CD4-positive, alpha-beta T cell treated with Interleukin-17A for 1 hour (primary cell): ENCODE results near the gene SLC37A1.

ENCODE experiments used
- DNase-seq: peaks from one replicate; pipeline ENCODE4 v3.0.0-alpha.2; 2020

SLC37A1 gene

DNA sequence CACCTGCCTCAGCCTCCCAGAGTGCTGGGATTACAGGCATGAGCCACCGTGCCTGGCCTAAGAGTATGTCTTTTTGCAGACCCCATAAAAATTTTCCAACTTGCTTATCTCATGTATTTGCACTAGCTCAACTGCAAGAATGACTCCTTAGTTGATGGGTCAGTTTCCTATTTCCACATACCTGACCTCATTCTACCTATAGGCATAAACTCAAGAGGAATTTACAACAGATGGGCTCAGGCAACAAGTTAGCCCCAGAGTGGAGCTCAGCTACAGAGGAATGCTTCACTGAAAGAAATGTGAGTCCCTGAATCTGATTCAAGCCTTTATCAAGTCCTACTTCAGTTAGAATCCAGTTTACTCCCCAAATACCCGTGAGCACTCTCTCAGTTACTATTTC lies 5.3 kb upstream of the SLC37A1 start:
- DNase-seq: no peak

DNA sequence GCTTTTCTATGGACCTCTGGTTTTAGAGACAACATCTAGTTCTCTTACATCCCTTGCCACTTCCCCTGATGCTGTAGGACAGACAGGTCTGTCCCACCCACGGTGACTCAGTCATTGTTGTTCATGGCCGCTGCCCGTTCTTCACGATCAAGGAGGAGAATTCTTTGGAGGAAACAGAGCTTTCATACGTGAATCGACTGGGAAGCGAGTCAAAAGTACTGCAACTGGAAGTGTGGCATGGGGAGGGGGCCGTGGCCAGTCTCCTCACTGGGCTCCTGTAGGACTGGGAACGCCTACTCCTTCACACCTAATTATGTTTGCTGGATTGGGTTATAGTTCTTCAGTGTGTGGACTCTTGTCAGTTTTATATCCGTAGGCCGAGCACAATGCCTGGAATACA lies 4.4 kb upstream of the SLC37A1 start:
- no peak for DNase-seq

DNA sequence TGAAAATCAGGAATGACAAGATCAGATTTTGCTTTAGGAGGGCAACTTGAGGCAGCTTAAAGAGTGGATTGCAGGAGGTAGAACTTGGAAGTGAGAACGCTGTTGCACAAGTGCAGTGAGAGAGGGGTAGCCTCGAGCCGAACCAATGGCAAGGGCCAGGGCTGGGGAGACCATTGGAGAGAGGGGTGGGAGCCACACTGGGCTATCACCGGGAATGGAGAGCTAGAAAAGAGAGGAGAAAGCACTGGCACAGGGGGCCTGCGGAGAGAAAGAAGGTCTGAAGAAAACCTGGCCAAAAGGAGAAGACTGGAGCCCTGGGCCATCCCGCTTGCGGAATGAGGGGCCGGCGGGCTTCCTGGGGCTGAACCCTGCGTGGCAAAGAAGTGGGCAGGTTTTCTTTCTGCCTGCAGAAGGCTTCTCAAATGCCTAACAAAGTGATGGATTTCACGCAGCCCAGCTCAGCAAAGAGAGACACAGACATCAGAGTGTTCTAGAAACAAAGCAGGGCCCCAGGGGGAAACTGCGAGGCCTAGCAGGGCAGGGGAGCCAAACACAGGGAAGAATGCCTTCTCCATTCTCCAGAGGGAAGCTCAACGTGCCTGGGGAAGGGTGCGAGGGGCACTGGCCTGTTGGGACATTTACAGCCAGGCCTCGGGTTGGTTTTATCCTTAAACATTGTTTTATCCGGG lies 1.2 kb upstream of the SLC37A1 start:
- DNase-seq: no peak

DNA sequence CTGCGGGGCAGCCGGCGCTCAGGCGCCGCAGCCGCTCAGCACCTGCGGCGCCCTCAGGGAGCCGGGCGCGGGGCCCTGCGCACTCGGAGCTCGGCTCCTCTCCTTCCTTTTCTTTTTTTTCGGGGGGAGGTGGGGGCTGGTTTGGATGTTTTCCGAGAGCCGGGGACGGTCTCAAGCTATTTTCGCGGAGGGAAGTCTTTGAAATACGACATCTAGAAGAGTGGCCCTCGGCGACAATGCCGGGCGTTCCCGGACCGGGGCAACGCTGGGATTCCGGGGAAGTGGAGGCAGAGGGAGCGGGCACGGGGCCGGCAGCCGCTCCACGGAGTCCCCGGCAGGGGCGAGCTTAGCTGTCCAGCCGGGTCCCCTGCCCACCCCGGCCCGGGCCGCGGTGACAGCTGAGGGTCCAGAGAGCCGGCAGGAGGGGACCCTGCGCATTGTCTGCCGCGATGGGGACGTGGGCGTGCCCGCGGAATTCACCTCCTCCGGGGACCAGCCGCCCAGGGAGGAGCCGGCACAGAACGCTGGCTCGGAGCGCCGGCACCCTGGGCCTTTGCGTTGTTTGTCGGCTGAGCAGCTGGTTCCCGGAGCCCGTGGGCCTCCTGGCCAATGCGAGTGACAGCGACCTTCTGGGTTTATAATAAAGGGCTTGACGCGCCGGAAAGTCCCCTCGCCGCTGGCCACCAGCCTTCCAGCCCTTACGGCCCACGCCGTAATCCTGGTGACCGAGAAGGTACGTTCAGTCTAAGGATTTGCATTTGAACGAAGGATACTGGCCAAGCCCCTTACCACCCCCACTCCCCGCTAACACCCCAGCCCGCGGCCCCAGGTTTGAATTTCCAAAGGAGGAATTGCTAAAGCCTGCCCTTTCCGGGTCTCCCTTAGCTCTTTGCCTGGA lies 582 bp downstream of the SLC37A1 start:
- peak; percentile 63 for DNase-seq

DNA sequence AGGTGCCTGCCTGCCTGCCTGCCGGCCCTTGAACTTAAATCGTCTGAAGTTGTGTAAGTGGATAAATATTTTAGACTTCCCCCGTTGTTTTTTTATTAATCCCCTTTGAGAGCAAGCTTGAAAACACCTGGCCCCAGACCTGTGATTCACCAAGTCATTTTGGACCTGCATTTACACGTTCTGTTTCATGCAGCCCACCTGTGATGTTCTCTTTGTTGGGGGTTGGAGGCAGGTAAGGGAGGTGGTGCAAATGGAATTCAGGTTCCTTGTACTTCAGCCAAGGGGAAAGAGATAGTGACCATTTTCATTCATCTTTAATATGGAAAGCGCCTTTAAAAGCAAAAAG lies 1.2 kb downstream of the SLC37A1 start:
- DNase-seq: no peak

DNA sequence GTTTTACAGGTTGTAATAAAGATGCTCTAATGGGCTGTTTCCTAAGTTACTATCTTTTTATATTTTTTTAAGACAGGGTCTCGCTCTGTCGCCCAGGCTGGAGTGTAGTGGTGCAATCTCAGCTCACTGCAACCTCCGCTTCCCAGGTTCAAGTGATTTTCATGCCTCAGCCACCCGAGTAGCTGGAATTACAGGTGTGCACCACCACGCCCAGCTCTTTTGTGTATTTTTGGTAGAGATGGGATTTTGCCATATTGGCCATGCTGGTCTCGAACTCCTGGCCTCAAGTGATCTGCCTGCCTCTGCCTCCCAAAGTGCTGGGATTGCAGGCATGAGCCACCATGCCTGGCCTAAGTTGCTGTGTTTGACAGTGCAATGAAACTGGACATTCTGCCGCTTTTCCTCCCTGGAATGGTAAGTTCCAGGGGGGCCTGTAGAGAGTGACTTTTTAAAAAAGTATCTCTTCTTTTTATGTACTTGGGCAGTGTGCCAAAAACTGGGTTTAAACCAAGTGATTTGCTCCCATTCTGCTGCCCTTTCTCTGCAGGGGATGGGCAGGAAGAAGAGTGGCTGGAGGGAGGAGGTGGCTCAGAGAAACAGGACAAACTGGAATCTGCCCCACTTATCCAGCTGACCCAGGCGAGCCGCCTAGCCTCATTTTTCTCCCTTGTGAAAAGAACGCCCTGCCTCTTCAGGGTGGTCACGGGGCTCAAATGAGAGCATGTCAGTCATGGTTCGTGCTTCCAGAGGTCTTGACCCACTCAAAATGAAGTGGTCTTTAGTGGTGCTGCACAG lies 2.3 kb downstream of the SLC37A1 start:
- no peak for DNase-seq

DNA sequence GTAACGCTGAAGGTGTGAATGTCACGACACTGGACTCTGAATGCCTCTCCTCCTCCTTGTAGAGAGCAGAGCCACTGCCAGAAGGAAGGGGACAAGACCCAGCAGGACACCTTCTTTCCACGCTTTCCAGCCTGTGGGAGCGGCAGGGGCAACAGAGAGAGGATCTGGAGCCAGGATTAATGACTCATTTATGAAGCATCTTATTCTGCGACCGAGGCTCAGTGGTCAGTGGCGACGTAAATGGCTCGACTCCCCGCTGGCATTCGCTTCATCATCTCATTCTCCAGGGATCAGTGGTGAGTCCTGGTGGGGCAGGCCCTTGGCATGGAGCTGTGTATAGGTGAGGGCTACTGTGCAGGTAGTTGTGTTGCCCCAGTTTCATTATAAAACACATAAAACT lies 4.6 kb downstream of the SLC37A1 start:
- DNase-seq: no peak

DNA sequence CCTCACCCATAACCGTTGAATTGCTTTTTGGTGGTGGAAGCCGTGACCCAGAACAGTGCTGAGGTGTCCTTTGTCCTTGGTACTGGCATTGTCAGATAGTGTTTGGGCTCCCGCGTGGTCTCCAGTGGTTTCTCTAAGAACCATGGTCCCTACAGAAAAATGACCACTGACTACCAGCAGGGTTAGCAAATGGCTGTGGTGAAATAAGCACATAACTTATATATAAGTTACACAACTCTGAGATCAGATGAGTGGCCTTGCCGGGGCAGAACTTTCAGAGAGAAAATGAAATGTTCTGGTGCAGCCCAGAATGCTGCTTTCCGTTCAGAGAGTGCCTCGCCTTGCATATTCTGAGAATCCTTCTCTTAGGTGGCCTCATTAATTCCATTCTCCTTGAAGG lies 5.0 kb downstream of the SLC37A1 start:
- no peak for DNase-seq

DNA sequence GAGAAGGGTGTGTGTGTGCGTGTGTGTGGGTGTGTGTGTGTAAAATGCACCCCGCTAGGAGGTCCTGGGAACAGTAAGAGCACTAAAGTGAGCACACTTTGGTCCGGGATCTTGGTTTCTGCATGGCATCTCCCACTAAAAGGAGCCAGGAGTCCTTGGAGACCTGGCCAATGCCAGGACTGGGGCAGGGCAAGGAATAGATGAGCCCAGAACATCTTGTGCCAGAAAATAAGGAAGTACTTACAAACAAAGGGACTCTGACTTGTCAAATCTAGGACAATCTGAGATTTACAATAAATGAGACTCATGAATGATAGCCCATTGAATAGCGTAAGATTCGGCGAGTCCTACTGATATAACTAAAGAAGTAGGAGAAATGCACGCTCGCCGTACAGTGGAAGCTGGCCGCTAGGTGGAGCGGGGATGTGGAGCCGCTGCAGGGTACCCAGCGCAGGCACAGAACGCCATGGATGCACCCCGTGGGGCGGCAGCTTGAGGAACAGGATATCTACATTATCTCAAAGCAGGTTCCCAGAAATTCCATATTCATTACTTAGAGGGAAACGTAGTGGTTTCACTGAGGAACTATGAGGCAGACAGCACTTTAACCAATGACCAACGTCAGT lies 7.1 kb downstream of the SLC37A1 start:
- DNase-seq: no peak

DNA sequence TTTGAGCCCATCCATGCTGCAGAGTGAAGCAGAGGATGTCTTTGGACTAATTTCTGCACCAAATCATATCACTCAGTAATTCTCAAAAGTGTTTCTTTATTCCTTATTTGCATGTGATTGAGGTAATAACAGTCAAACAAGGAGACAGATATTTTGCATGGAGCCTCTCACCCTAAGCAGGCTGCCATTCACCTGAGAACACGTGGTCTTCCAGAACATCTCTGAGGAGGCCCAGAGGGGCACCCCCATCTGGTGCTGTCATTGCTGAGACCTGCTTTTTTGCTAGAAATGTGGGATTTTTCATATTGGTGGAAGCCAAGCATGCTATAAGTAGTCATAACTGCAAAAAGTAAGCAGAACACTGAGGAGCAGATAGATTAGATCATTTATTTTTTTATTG lies 7.7 kb downstream of the SLC37A1 start:
- DNase-seq: no peak

DNA sequence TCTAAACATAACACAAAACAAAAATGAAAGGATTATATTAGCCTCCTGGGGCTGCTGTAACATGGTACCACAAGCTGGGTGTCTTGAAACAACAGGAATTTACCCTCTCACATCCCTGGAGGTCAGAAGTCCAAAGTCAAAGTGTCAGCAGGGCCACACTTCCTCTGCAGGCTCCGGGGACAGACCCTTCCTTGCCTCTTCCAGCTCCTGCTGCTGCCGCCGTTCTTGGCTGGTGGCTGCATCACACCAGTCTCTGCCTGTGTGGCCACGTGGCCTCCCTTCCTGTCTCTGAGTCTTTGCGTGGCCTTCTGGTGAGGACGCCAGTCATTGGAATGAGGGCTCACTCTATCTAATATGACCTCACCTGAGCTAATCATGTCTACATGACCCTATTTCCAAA lies 8.2 kb downstream of the SLC37A1 start:
- DNase-seq: no peak

DNA sequence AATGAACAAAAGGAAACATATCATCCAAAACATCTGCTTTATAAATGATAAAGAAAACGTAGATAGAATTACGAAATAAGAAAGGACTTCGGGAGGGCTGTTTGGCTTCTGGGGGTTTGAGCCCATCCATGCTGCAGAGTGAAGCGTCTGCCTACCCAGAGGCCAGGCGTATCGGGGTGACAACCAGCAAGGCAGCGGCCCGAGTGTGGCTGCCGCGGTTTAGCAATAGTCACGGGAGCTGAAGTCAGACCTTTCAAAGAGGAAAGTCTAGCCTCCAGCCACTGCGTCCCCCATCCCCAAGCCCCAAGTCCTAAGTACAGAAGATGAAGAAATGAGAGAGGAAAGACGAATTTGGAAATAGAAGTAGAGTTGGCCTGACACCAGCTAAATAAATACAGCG lies 8.6 kb downstream of the SLC37A1 start:
- no peak for DNase-seq

DNA sequence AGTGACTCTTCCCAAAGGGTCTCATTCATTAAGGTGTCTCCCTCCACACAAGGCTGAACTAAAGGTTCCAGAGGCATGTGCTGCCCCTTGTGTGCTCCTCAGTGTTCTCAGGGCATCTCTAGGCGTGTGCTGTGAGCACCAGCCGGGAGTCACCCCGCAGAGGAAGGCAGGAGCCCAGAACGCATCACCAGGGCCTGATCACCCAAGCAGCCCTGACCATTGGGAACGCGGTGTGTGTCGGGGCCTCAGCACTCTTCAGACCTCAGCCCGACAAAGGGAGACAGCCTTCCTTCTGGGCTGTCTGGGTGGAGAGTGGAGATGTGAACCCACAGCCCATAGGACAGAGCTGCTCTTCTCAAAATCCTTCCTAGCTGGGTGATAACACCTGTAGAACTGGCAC lies 9.1 kb downstream of the SLC37A1 start:
- no peak for DNase-seq

DNA sequence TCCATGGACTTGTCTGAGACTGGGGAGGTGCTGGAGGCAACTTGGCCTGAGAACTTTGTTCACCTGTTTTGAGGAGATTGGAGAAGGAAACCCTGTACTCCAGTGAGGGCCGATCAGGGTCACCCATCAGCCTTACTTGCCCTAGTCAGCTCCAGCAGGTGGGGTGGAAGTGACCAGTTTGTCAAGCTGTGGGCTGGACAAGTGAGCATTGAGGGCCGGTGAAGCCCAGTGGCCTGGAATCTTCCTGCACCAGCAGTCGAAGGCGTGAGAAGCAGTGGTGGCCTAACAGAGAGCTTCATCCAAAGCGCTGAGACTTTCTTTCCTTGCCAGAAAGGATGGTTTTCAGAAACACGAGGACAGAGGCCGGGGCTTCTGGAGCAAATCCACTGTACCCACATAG lies 9.6 kb downstream of the SLC37A1 start:
- DNase-seq: no peak

DNA sequence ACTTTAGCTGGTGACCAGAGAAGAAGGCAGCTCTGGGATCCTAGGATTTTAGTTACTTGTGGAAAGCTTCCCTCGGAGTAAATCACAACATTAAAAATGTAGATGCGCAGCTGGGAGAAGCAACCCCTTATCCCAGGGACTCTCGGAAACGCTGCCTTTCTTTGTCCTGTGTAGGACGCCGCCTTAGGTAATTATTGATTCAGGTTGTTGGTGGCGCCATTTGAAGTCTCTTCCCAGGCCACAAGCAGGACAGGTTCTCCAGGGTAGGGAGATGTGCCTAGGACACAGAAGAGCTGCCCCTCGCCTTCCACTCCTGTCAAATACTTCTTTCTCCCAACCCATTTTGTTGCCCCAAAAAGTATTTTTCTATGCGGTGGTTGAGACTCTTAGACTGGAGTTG lies 10.3 kb downstream of the SLC37A1 start:
- no peak for DNase-seq

DNA sequence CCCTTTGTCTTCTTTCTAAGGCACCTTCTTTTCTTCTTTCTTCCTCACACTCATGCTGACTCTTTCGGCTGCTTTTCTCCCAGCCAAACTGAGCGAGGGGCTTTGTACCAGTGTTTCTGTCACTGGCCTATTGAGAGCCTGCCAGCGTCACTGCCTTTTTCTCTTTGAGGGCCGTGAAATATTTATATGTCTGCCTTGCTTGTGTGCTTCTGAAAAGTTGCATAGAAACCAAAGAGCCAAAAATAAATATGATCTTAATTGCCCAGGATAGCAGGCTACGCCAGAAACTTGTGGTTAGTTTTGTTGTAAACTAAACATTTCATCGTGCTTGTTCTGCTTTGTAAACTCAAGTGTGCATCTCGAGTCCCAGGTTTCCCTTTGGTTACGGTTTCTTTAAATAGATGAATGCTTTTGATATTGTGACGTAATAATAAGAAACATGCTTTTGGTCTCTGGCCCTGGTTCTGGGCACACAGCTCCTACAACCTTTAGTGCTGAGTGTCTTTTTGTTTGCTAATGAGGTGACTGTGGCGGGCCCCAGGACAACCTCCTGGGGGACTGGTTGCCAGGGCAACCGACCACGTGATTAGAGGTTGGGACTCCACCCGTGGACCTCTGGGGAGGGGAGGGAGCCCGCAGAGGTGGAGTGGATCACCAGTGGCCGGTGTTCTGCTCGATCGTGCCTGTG lies 10.8 kb downstream of the SLC37A1 start:
- peak; percentile 73 for DNase-seq

DNA sequence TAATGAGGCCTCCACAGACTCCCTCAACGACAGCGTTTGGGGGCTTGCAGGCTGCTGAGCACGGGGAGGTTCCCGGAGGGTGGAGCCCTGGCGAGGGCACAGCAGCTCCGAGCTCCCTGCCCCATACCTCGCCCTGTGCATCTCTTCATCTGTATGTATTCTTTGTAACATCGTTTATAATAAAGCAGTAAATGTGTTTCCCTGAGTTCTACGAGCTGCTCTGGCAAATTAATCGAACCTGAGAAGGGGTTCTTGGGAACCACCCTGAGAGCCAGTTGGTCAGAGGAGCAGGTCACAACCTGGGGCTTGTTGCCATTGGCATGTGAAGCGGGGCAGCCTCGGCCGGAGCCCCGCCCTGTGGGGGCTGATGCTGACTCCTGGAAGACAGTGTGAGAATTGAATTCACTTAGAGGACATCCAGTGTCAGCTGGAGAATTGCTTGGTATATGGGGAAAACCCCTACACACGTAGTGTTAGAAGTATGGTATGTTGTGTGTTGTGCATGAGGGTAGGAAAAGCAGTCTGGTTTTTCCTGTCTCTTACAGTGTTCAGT lies 11.5 kb downstream of the SLC37A1 start:
- no peak for DNase-seq

DNA sequence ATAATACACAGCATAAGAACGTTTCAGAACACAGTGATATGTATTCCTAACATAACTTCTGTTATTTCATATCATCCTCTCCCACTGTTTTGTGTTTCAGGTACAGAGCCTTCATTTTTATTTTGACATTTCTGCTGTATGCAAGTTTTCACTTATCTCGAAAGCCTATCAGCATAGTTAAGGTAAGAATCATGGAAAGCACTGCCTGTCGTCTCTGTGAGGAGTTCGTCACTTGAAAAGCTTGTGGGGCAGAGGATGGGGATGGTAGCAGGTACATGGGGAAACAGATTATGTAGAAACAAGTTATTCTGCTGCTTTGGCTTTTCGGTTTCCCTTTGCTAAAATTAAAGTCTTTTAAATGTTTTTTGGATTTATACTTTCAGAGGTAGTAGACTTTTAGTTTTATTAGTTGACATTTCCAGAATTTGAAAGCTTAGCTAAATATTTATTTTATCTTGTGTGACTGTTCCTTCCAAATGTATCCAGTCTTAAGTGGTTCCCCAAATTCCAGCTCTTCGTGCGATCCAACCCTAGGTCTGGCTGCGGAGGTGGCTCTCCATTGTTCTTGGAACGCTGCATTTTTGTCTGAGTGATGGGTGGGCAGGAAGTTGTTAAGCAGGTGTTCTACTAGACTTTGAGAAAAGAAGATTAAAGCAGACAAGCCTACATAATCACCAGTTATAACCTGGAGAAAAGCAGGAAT lies 12.2 kb downstream of the SLC37A1 start:
- no peak for DNase-seq

DNA sequence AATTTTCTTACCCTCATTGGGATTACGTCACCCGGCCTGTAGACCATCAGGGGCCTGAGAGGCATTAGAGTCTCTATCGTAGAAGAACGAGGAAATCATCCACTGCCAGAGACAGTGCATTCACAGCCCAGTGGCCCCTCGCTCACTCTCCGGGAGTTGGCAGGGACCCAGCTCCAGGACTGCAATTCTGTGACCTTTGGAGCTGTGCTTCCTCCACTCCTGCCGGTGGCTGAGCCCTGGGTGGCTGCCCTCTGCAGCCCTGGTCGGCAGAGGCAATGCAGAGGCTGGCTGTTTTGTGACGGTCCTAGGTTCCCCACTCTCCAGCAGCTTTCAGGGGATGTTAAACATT lies 12.7 kb downstream of the SLC37A1 start:
- no peak for DNase-seq

DNA sequence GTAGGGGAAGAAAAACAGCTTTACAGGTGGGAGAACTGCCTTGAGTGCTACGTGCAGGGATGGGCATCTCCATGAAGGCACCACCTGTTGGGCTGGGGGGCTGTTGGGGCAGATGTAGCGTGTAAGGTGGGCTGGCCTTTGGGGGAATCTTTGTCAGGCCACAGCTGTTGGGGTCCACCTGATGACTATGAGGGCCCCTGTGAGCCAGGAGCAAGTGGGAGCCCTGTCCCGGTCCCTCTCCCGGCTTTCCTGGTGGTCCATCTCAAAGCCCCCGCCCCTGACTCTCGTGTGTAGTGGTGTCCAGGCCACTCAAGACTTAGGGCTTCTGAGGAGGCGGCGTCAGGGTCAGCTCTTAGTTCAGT lies 13.5 kb downstream of the SLC37A1 start:
- no peak for DNase-seq

DNA sequence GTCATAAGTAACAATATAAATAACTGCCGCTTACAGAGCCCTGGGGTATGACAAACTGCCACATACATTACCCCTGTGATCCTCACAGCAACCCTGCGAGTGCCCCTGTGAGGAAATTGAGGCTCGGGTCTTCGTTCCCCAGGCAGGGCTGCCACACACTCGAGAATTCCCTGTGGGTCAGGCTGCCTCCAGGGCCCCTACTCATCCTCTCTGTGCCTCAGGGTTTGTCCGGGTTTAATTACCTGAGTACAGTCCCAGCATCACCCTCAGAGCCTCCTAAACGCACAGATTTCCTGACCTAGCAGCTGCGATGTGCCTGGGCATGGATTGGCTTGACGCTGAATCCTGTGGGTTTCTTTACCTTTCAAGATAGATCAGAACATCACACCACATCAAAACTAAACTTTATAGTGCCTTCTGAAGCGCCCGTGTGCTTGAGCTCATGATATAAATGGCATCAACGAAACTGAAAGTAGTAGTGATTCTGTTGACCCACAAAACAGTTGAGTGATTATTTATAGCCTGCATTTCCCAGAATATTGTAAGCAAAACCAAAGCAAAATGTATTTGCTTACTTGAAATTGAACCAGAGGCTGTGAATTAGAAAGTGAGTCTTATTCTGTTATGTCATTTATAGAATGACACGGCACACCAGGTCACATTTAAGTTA lies 14.0 kb downstream of the SLC37A1 start:
- peak; percentile 83 for DNase-seq
